ENCODE measurements around the gene PPIL6.
"Not testable (repeated sequence)": the region's sequence is repeated elsewhere in the genome, so short reads cannot be mapped to it uniquely, and the experiment has no call there.

The PPIL6 gene

GRCh38 chr6:109369728-109370127 is 70.7 kb downstream of the PPIL6 start:
- Histone ChIP-seq H4K20me1 (ENCODE audit: insufficient read depth, low read length) (peaks cover 21% of the 10 kb centered on the region), H3K4me3 (ENCODE audit: low read length) (no peak overlapping the region), H3K36me3 (replicated peaks; ENCODE audit: low read depth, low read length) (peaks cover 65% of the 10 kb centered on the region), H3K4me2 (ENCODE audit: low read length) (no peak overlapping the region), H3K9me3 (ENCODE audit: insufficient read depth, low read length) (no peaks in the 10 kb centered on the region), H3K27ac (ENCODE audit: low read length) (no peak overlapping the region), H3K27me3 (ENCODE audit: low read depth, low read length) (no peaks in the 10 kb centered on the region), H2AFZ (ENCODE audit: low read depth, low read length) (no peak overlapping the region), H3K79me2 (ENCODE audit: low read length) (peaks cover 15% of the 10 kb centered on the region), H3K4me1 (ENCODE audit: low read length) (peaks cover 29% of the 10 kb centered on the region), H3K9ac (ENCODE audit: low read length) (no peak overlapping the region)
- no peak for TF ChIP-seq CTCF (IDR thresholded peaks at IDR 0.05; ENCODE audit: low read depth, low read length)
- TF ChIP-seq EZH2phosphoT487 (IDR thresholded peaks at IDR 0.05; ENCODE audit: low read depth) = no peak

GRCh38 chr6:109364382-109365078 is 75.9 kb downstream of the PPIL6 start:
- not testable (repeated sequence) for H3K27ac ChIP-seq (ENCODE audit: low read length); H3K27me3 ChIP-seq (ENCODE audit: low read depth, low read length); H3K4me1 ChIP-seq (ENCODE audit: low read length); H2AFZ ChIP-seq (ENCODE audit: low read depth, low read length); H3K4me2 ChIP-seq (ENCODE audit: low read length); H4K20me1 ChIP-seq (ENCODE audit: insufficient read depth, low read length); H3K79me2 ChIP-seq (ENCODE audit: low read length); H3K9ac ChIP-seq (ENCODE audit: low read length); H3K9me3 ChIP-seq (ENCODE audit: insufficient read depth, low read length); H3K4me3 ChIP-seq (ENCODE audit: low read length)
- H3K36me3 ChIP-seq (replicated peaks; ENCODE audit: low read depth, low read length) = peaks cover 58% of the 10 kb centered on the region

GRCh38 chr6:109363753-109364152 is 76.7 kb downstream of the PPIL6 start:
- Histone ChIP-seq H2AFZ (ENCODE audit: low read depth, low read length) (no peak overlapping the region), H3K4me3 (ENCODE audit: low read length) (no peak overlapping the region), H3K4me1 (ENCODE audit: low read length) (peaks cover 9% of the 10 kb centered on the region), H3K36me3 (replicated peaks; ENCODE audit: low read depth, low read length) (peaks cover 62% of the 10 kb centered on the region), H3K27me3 (ENCODE audit: low read depth, low read length) (no peaks in the 10 kb centered on the region), H3K4me2 (ENCODE audit: low read length) (no peak overlapping the region), H3K9ac (ENCODE audit: low read length) (no peak overlapping the region), H3K79me2 (ENCODE audit: low read length) (no peaks in the 10 kb centered on the region), H3K27ac (ENCODE audit: low read length) (no peak overlapping the region), H3K9me3 (ENCODE audit: insufficient read depth, low read length) (no peaks in the 10 kb centered on the region), H4K20me1 (ENCODE audit: insufficient read depth, low read length) (peaks cover 4% of the 10 kb centered on the region)
- TF ChIP-seq EZH2phosphoT487 (IDR thresholded peaks at IDR 0.05; ENCODE audit: low read depth) (no peak), CTCF (IDR thresholded peaks at IDR 0.05; ENCODE audit: low read depth, low read length) (no peak)

- Histone ChIP-seq H3K36me3 (replicated peaks; ENCODE audit: low read depth, low read length) (peaks cover 58% of the 10 kb centered on the region), H3K4me3 (ENCODE audit: low read length) (no peak overlapping the region), H3K9me3 (ENCODE audit: insufficient read depth, low read length) (no peaks in the 10 kb centered on the region), H3K27ac (ENCODE audit: low read length) (no peak overlapping the region), H4K20me1 (ENCODE audit: insufficient read depth, low read length) (peaks cover 8% of the 10 kb centered on the region), H3K4me1 (ENCODE audit: low read length) (peaks cover 20% of the 10 kb centered on the region), H3K79me2 (ENCODE audit: low read length) (no peaks in the 10 kb centered on the region), H2AFZ (ENCODE audit: low read depth, low read length) (no peak overlapping the region), H3K4me2 (ENCODE audit: low read length) (no peak overlapping the region), H3K9ac (ENCODE audit: low read length) (no peak overlapping the region), H3K27me3 (ENCODE audit: low read depth, low read length) (no peaks in the 10 kb centered on the region)
- TF ChIP-seq CTCF (IDR thresholded peaks at IDR 0.05; ENCODE audit: low read depth, low read length) = no peak
- no peak for TF ChIP-seq EZH2phosphoT487 (IDR thresholded peaks at IDR 0.05; ENCODE audit: low read depth)
Observed at GRCh38 chr6:109362102-109362884, 78.1 kb downstream of the PPIL6 start.

All from OCI-LY3 (cell line).